Testis (tissue), 2 donors: ENCODE data around the gene SIPA1L2.

ENCODE experiments used
- POLR2A ChIP-seq: fragments of 450-650 bp; IDR thresholded peaks from one replicate; pipeline ENCODE4 v1.6.1; 2017; ENCODE audit warnings: antibody characterized with exemption, mild to moderate bottlenecking, moderate library complexity
- TF ChIP-seq, protein P1 (sequence below), 3 experiments: fragments of 450-650 bp in 2 of 3; fragments of 200-600 bp in 1 of 3; sonication (generic) in 1 of 3; IDR thresholded peaks; one replicate each; pipeline ENCODE4 v1.5.1; 2016 to 2019; ENCODE audit warnings: antibody characterized with exemption in 3 of 3, mild to moderate bottlenecking in 2 of 3, moderate library complexity in 1 of 3

DNA sequence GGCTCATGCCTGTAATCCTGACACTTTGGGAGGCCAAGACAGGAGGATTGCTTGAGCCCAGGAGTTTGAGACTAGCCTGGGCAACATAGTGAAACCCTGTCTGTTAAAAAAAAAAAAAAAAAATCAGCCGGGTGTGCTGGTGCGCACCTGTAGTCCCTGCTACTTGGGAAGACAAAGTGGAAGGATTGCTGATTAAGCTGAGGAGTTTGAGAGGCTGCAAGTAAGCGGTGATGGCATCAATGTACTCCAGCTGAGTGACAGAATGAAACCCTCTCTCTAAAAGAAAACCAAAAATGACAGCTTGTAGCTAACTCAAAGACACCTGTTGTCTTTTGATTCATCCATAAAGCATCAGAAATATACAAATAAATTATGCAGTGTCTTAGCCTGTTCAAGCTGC, 31.8 kb downstream of the SIPA1L2 start:
- TF ChIP-seq, protein P1, sequence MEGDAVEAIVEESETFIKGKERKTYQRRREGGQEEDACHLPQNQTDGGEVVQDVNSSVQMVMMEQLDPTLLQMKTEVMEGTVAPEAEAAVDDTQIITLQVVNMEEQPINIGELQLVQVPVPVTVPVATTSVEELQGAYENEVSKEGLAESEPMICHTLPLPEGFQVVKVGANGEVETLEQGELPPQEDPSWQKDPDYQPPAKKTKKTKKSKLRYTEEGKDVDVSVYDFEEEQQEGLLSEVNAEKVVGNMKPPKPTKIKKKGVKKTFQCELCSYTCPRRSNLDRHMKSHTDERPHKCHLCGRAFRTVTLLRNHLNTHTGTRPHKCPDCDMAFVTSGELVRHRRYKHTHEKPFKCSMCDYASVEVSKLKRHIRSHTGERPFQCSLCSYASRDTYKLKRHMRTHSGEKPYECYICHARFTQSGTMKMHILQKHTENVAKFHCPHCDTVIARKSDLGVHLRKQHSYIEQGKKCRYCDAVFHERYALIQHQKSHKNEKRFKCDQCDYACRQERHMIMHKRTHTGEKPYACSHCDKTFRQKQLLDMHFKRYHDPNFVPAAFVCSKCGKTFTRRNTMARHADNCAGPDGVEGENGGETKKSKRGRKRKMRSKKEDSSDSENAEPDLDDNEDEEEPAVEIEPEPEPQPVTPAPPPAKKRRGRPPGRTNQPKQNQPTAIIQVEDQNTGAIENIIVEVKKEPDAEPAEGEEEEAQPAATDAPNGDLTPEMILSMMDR (IDR thresholded peaks at IDR 0.05) = no peak
- TF ChIP-seq POLR2A = no peak
